Endothelial cell of umbilical vein (primary cell): ENCODE data around the gene RHOA. TPM values are rescaled to one million over a fixed set of nuclear protein-coding genes. Genes with fewer than 3 reads are reported as not detected.

ENCODE experiments used
- BruUV-seq: library from RNA; stranded (reverse); fragments of 400-500 nt; replicated peaks from 2 replicates; lab custom pipeline; 2021; lab: Mats Ljungman, UMichigan
- CTCF ChIA-PET: fragments of 300-600, 350-600 bp; sonication (Branson Sonifier 250); formaldehyde crosslinking; loops from one replicate; lab custom pipeline; 2021; ENCODE audit warnings: antibody characterized with exemption, inconsistent platforms; lab: Charles Lee
- POLR2A ChIA-PET: fragments of 300-600, 350-600 bp; sonication (Branson Sonifier 250); formaldehyde crosslinking; loops from one replicate; lab custom pipeline; 2021; ENCODE audit warnings: antibody characterized with exemption, inconsistent platforms; lab: Charles Lee
- DNase-seq: peaks from one replicate; pipeline ENCODE4 v3.0.0-alpha.2; 2011; ENCODE audit warnings: low read depth, low spot score
- FAIRE-seq: peaks from 2 replicates; lab custom pipeline; 2011; peaks lifted over from hg19 to GRCh38; lab: Jason Lieb, UNC
- H2AFZ ChIP-seq: 2 replicates; pipeline ENCODE4 v1.6.0; 2012; ENCODE audit warnings: low read depth, low read length, control low read depth, inconsistent platforms
- H3K27ac ChIP-seq: 2 replicates; pipeline ENCODE4 v1.5.1; 2011; ENCODE audit warnings: low read depth, mild to moderate bottlenecking, control low read depth, low read length, moderate library complexity; ENCODE audit not compliant: insufficient read depth
- H3K27me3 ChIP-seq, 2 experiments: 2 replicates each; pipeline versions ENCODE4 v1.6.0 to v1.6.1; 2011; ENCODE audit warnings: low read length in 2 of 2, mixed read lengths in 1 of 2; ENCODE audit not compliant: control insufficient read depth in 2 of 2, insufficient read depth in 2 of 2
- H3K36me3 ChIP-seq, 2 experiments: 2 replicates in 1 of 2; 3 replicates in 1 of 2; pipeline ENCODE4 v1.5.1; 2011; ENCODE audit warnings: low read length in 2 of 2, mild to moderate bottlenecking in 1 of 2, moderate library complexity in 1 of 2; ENCODE audit not compliant: control insufficient read depth in 2 of 2, insufficient read depth in 2 of 2; ENCODE audit errors: extremely low read depth in 1 of 2
- H3K4me1 ChIP-seq: 3 replicates; pipeline ENCODE4 v1.5.1; 2011; ENCODE audit warnings: mild to moderate bottlenecking, low read length; ENCODE audit not compliant: control insufficient read depth, insufficient read depth; ENCODE audit errors: extremely low read depth
- H3K4me2 ChIP-seq: 2 replicates; pipeline ENCODE4 v1.6.1; 2011; ENCODE audit warnings: low read length, control low read depth, mixed read lengths; ENCODE audit not compliant: insufficient read depth
- H3K4me3 ChIP-seq, 3 experiments: fragments of 200-600 bp in 1 of 3; sonication (generic), shearing (Covaris generic) in 1 of 3; replicated peaks in 1 of 3; 2 replicates each; pipeline ENCODE4 v1.5.1; 2011 to 2016; ENCODE audit warnings: control low read depth in 3 of 3, low read length in 3 of 3, mild to moderate bottlenecking in 2 of 3, inconsistent platforms in 1 of 3, low read depth in 1 of 3, moderate library complexity in 1 of 3; ENCODE audit not compliant: insufficient read depth in 1 of 3
- H3K79me2 ChIP-seq: 2 replicates; pipeline ENCODE4 v1.6.0; 2012; ENCODE audit warnings: low read length, inconsistent platforms; ENCODE audit not compliant: control insufficient read depth, insufficient read depth
- H3K9ac ChIP-seq: replicated peaks from 2 replicates; pipeline ENCODE3; 2011; ENCODE audit warnings: low read length, control low read depth; ENCODE audit not compliant: insufficient read depth; ENCODE audit errors: extremely low read depth
- H3K9me1 ChIP-seq: replicated peaks from 3 replicates; pipeline ENCODE4 v1.6.0; 2011; ENCODE audit warnings: mild to moderate bottlenecking, low read length; ENCODE audit not compliant: control insufficient read depth, insufficient read depth; ENCODE audit errors: extremely low read depth
- H3K9me3 ChIP-seq: replicated peaks from 2 replicates; pipeline ENCODE4 v1.5.1; 2012; ENCODE audit warnings: low read length, inconsistent platforms; ENCODE audit not compliant: control insufficient read depth, insufficient read depth
- H4K20me1 ChIP-seq: replicated peaks from 2 replicates; pipeline ENCODE3; 2011; ENCODE audit warnings: mild to moderate bottlenecking, low read length; ENCODE audit not compliant: control insufficient read depth, insufficient read depth; ENCODE audit errors: extremely low read depth
- EZH2 ChIP-seq: IDR thresholded peaks from 2 replicates; pipeline ENCODE4 v1.6.1; 2012; ENCODE audit warnings: borderline replicate concordance, low read depth, mild to moderate bottlenecking, moderate library complexity, low read length, inconsistent platforms; ENCODE audit not compliant: severe bottlenecking
- FOS ChIP-seq: IDR thresholded peaks from 2 replicates; pipeline ENCODE4 v1.6.1; 2011; ENCODE audit warnings: mild to moderate bottlenecking, low read length, moderate library complexity, borderline replicate concordance; ENCODE audit not compliant: insufficient read depth
- GATA2 ChIP-seq: IDR thresholded peaks from 2 replicates; pipeline ENCODE4 v1.7.0; 2011; ENCODE audit warnings: low read depth, mild to moderate bottlenecking, moderate library complexity, mixed read lengths, low read length; ENCODE audit not compliant: insufficient read length, insufficient read depth
- JUN ChIP-seq: IDR thresholded peaks from 2 replicates; pipeline ENCODE4 v1.6.1; 2011; ENCODE audit warnings: borderline replicate concordance, low read depth; ENCODE audit not compliant: insufficient read length, insufficient read depth
- MYC ChIP-seq: IDR thresholded peaks from one replicate; pipeline ENCODE4 v1.6.1; 2011; ENCODE audit warnings: mild to moderate bottlenecking, low read depth, low read length
- POLR2A ChIP-seq: IDR thresholded peaks from 2 replicates; pipeline ENCODE4 v1.6.1; 2012; ENCODE audit warnings: low read depth, mild to moderate bottlenecking, control low read depth, low read length
- POLR2AphosphoS5 ChIP-seq: IDR thresholded peaks from 2 replicates; pipeline ENCODE4 v1.6.1; 2012; ENCODE audit warnings: low read depth, mild to moderate bottlenecking, control low read depth, low read length, moderate library complexity; ENCODE audit not compliant: insufficient read depth
- dilution Hi-C: fragments of 300-500 bp; cut with MboI; formaldehyde crosslinking; loops from one replicate; pipeline ENCODE4 v1.15.0; 2019; ENCODE audit warnings: low sequenced_read_pairs; ENCODE audit not compliant: extremely low pct_ligation_motif_present
- intact Hi-C: fragments of 100-400 bp; cut with micrococcal nuclease; formaldehyde crosslinking; loops from one replicate; pipeline ENCODE4 v1.10.0; 2022
- polyA plus RNA-seq, 4 experiments: library from polyadenylated mRNA; depleted of rRNA in 3 of 4; stranded (reverse) in 3 of 4; unstranded in 1 of 4; fragments of >200 nt; gene quantifications; 2 replicates each; pipeline versions ENCODE4 v1.2.1 to v1.2.3, GENCODE V29; 2011 to 2012; ENCODE audit warnings: missing spikeins in 1 of 4
- total RNA-seq: library from RNA; stranded (reverse); gene quantifications from 2 replicates; pipeline ENCODE4 v1.2.3, GENCODE V29; 2021
- TF ChIP-seq, protein P1 (sequence below): IDR thresholded peaks from 2 replicates; pipeline ENCODE4 v1.6.1; 2011; ENCODE audit not compliant: insufficient read depth, insufficient read length
- TF ChIP-seq, protein P2 (sequence below), 2 donors: IDR thresholded peaks; 1 replicate in 1 of 2; 2 replicates in 1 of 2; pipeline ENCODE4 v1.5.1; 2011; ENCODE audit warnings: low read length in 2 of 2, mild to moderate bottlenecking in 2 of 2, moderate library complexity in 2 of 2, control low read depth in 1 of 2, inconsistent platforms in 1 of 2, low read depth in 1 of 2; ENCODE audit not compliant: insufficient read depth in 1 of 2; ENCODE audit errors: extremely low read depth in 1 of 2

RHOA gene
- total and polyA plus RNA-seq, 2 donors (not counting 3 experiments of a cell fraction or from before 2014, with no cell fraction given): 450 to 580 TPM

DNA sequence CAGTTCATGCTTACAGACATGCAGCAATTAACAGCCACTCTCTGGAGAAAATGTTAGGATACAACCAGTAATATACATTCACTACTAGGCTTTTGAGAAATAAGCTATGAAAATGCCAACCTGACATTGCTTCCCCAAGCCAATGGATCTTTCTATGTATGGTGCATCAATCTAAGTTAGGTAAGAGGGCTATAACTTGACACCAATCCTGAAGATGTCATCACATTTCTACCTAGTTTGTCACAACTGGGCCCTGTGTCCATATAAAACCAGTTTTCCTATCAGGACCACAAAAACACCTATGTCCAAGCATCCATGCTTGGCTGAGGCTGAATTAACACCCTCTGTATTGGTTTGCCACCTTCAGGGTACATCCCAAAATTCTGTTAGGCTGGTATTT, 39.8 kb downstream of the RHOA start:
- TF ChIP-seq, protein P1, sequence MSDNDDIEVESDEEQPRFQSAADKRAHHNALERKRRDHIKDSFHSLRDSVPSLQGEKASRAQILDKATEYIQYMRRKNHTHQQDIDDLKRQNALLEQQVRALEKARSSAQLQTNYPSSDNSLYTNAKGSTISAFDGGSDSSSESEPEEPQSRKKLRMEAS: no peak
- no peak for TF ChIP-seq EZH2
- TF ChIP-seq FOS: no peak
- TF ChIP-seq, protein P2, sequence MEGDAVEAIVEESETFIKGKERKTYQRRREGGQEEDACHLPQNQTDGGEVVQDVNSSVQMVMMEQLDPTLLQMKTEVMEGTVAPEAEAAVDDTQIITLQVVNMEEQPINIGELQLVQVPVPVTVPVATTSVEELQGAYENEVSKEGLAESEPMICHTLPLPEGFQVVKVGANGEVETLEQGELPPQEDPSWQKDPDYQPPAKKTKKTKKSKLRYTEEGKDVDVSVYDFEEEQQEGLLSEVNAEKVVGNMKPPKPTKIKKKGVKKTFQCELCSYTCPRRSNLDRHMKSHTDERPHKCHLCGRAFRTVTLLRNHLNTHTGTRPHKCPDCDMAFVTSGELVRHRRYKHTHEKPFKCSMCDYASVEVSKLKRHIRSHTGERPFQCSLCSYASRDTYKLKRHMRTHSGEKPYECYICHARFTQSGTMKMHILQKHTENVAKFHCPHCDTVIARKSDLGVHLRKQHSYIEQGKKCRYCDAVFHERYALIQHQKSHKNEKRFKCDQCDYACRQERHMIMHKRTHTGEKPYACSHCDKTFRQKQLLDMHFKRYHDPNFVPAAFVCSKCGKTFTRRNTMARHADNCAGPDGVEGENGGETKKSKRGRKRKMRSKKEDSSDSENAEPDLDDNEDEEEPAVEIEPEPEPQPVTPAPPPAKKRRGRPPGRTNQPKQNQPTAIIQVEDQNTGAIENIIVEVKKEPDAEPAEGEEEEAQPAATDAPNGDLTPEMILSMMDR (IDR thresholded peaks at IDR 0.05; ENCODE audit: extremely low read depth in 1 of 2, insufficient read depth in 1 of 2, low read depth in 1 of 2, low read length in 2 of 2): no peak
- no peak for TF ChIP-seq MYC
- no peak for TF ChIP-seq POLR2AphosphoS5
- no peak for TF ChIP-seq POLR2A
- TF ChIP-seq GATA2: no peak
- TF ChIP-seq JUN: no peak
- Histone ChIP-seq H3K79me2 (peaks cover 91% of the 10 kb centered on the region), H3K27me3 (no peaks in the 10 kb centered on the region), H3K4me3 (no peak overlapping the region), H3K9me3 (no peaks in the 10 kb centered on the region), H3K9ac (no peak overlapping the region), H2AFZ (no peak overlapping the region), H3K9me1 (no peaks in the 10 kb centered on the region), H3K27ac (no peak overlapping the region), H3K4me1 (no peaks in the 10 kb centered on the region), H3K36me3 (peaks cover 26 to 30% of the 10 kb centered on the region in 2 experiments), H4K20me1 (peaks cover 11% of the 10 kb centered on the region), H3K4me2 (no peak overlapping the region)
- FAIRE-seq: no peak
- ChIA-PET POLR2A (no interaction called here), CTCF (no interaction called here)
- no TSS peak for BruUV-seq
- intact Hi-C loops (no loop called here), dilution Hi-C loops (no loop called here)
- DNase-seq: no peak
